WTC11 (cell line): ENCODE data around the gene ATP2A3. TPM values are rescaled to one million over a fixed set of nuclear protein-coding genes. Genes with fewer than 3 reads are reported as not detected.
"Not testable (repeated sequence)": the region's sequence is repeated elsewhere in the genome, so short reads cannot be mapped to it uniquely, and the experiment has no call there.

ENCODE experiments used
- ATAC-seq: fragments of 200-7000 bp; cut with Tn5 transposase; 2 replicates; pipeline ENCODE4 v1.10.0; 2021; ENCODE audit warnings: mild to moderate bottlenecking, moderate library complexity
- CTCF ChIA-PET: fragments of 300-600 bp; sonication (Branson Sonifier 250); formaldehyde crosslinking; loops from one replicate; lab custom pipeline; 2021; ENCODE audit warnings: antibody characterized with exemption; lab: Charles Lee
- POLR2A ChIA-PET: fragments of 350-600 bp; sonication (Branson Sonifier 250); formaldehyde crosslinking; loops from one replicate; lab custom pipeline; 2021; ENCODE audit warnings: antibody characterized with exemption; lab: Charles Lee
- DNase-seq: peaks from one replicate; pipeline ENCODE4 v3.0.0; 2021; ENCODE audit warnings: low spot score
- H3K27ac Mint-ChIP-seq: 2 replicates; pipeline ENCODE4 v1.8.0; 2021; ENCODE audit warnings: mixed read lengths
- H3K27me3 Mint-ChIP-seq: 2 replicates; pipeline ENCODE4 v1.8.0; 2021; ENCODE audit warnings: low read depth, mild to moderate bottlenecking, moderate library complexity, mixed read lengths
- H3K36me3 Mint-ChIP-seq: 2 replicates; pipeline ENCODE4 v1.8.0; 2021; ENCODE audit warnings: mixed read lengths
- H3K4me1 Mint-ChIP-seq: 2 replicates; pipeline ENCODE4 v1.8.0; 2022; ENCODE audit warnings: mixed read lengths
- H3K4me3 Mint-ChIP-seq: 2 replicates; pipeline ENCODE4 v1.8.0; 2021; ENCODE audit warnings: mild to moderate bottlenecking, moderate library complexity, mixed read lengths
- H3K9me3 Mint-ChIP-seq: 2 replicates; pipeline ENCODE4 v1.8.0; 2021; ENCODE audit warnings: mixed read lengths
- ETV6 ChIP-seq: sonication (generic); formaldehyde crosslinking; IDR thresholded peaks from 2 replicates; pipeline ENCODE4 v1.8.1; 2022; ENCODE audit warnings: mild to moderate bottlenecking, missing genetic modification reagents
- GRHL2 ChIP-seq: fragments of 250-450 bp; sonication (Bioruptor Pico); IDR thresholded peaks from 2 replicates; pipeline ENCODE4 v1.8.0; 2022; ENCODE audit warnings: mild to moderate bottlenecking, moderate library complexity; ENCODE audit not compliant: insufficient replicate concordance, severe bottlenecking
- NR1H2 ChIP-seq: sonication (generic); formaldehyde crosslinking; IDR thresholded peaks from 2 replicates; pipeline ENCODE4 v1.9.0; 2021; ENCODE audit warnings: mild to moderate bottlenecking, moderate library complexity, missing genetic modification reagents
- PREB ChIP-seq: sonication (generic); formaldehyde crosslinking; IDR thresholded peaks from 2 replicates; pipeline ENCODE4 v1.8.1; 2022; ENCODE audit warnings: mild to moderate bottlenecking, missing genetic modification reagents, moderate library complexity, borderline replicate concordance
- SMAD3 ChIP-seq: sonication (generic); formaldehyde crosslinking; IDR thresholded peaks from 2 replicates; pipeline ENCODE4 v1.8.0; 2022; ENCODE audit warnings: missing genetic modification reagents, mild to moderate bottlenecking, borderline replicate concordance
- TEAD4 ChIP-seq: sonication (generic); formaldehyde crosslinking; IDR thresholded peaks from 2 replicates; pipeline ENCODE4 v1.8.0; 2022; ENCODE audit warnings: mild to moderate bottlenecking, missing genetic modification reagents
- TP53 ChIP-seq: sonication (generic); formaldehyde crosslinking; IDR thresholded peaks from 2 replicates; pipeline ENCODE4 v1.8.1; 2023; ENCODE audit warnings: mild to moderate bottlenecking, missing genetic modification reagents
- USF1 ChIP-seq: sonication (generic); formaldehyde crosslinking; IDR thresholded peaks from 2 replicates; pipeline ENCODE4 v1.8.0; 2022; ENCODE audit warnings: mild to moderate bottlenecking, missing genetic modification reagents
- ZNF263 ChIP-seq: sonication (generic); formaldehyde crosslinking; IDR thresholded peaks from 2 replicates; pipeline ENCODE4 v1.8.1; 2022; ENCODE audit warnings: low read depth, mild to moderate bottlenecking, moderate library complexity, missing genetic modification reagents
- ZNF281 ChIP-seq: sonication (generic); formaldehyde crosslinking; IDR thresholded peaks from 2 replicates; pipeline ENCODE4 v1.8.0; 2023; ENCODE audit warnings: mild to moderate bottlenecking, missing genetic modification reagents
- ZNF512 ChIP-seq: sonication (generic); formaldehyde crosslinking; IDR thresholded peaks from 2 replicates; pipeline ENCODE4 v1.8.1; 2022; ENCODE audit warnings: missing genetic modification reagents, borderline replicate concordance
- ZNF671 ChIP-seq: fragments of 250-450 bp; sonication (Bioruptor Pico); IDR thresholded peaks from 2 replicates; pipeline ENCODE4 v1.8.0; 2021; ENCODE audit warnings: mild to moderate bottlenecking
- total RNA-seq: library from RNA; stranded (reverse); gene quantifications from 3 replicates; pipeline ENCODE4 v1.2.3, GENCODE V29; 2021
- TF ChIP-seq, protein P1 (sequence below): sonication (generic); formaldehyde crosslinking; IDR thresholded peaks from 2 replicates; pipeline ENCODE4 v1.8.0; 2022; ENCODE audit warnings: mild to moderate bottlenecking, missing genetic modification reagents

Gene ATP2A3
- total RNA-seq, 1 experiment from 2014 or later, result 37.8 TPM

DNA sequence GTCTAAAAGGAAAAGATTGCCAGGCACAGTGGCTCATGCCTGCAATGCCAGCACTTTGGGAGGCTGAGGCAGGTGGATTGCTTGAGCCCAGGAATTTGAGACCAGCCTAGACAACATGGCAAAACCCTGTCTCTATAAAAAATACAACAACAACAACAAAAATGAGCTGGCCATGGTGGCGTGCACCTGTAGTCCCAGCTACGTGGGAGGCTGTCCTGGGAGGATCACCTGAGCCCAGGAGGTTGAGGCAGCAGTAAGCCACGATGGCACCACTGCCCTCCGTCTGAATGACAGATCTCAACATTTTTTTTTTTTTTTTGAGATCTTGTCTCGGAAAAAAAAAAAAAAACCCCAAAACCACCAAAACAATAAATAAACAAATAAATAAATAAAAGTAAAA is 28.1 kb upstream of the ATP2A3 start (continued):
- no peak for TF ChIP-seq SMAD3 (CRISPR knock-in tag)
- TF ChIP-seq, all 79 proteins: peak for 0

DNA sequence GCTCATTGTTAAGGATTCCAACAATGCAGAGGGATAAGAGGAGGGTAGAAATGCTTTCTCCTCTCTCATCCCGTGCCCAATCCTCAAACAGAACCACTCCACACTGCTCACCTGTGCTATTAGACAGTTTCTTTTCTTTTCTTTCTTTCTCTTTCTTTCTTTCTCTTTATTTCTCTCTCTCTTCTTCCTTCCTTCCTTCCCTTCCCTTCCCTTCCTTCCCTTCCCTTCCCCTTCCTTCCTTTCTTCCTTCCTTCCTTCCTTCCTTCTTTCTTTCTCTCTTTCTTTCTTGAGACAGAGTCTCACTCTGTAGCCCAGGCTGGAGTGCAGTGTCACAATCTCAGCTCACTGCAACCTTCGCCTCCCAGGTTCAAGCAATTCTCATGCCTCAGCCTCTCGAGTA is 27.5 kb upstream of the ATP2A3 start:
- H3K27me3 Mint-ChIP-seq, H3K36me3 Mint-ChIP-seq, ATAC-seq, H3K4me3 Mint-ChIP-seq, H3K9me3 Mint-ChIP-seq, DNase-seq, CTCF ChIA-PET, H3K4me1 Mint-ChIP-seq, POLR2A ChIA-PET, H3K27ac Mint-ChIP-seq: not testable (repeated sequence)

- ChIA-PET POLR2A (no interaction called here), CTCF (interaction anchor here (0.7 to 2.0 kb wide), 4 partner anchors 13 to 144 kb away, joined by 3 to 8 read pairs (median 4); partner anchors contain the start of gene NCBP3)
- Mint-ChIP-seq H3K9me3 (peaks cover 8% of the 10 kb centered on the region; the same call in 1 of the 2 replicates), H3K4me3 (no peak overlapping the region), H3K4me1 (peaks cover 15% of the 10 kb centered on the region), H3K27me3 (no peaks in the 10 kb centered on the region), H3K27ac (no peak overlapping the region), H3K36me3 (no peaks in the 10 kb centered on the region)
- no peak for ATAC-seq
- DNase-seq, result no peak
- TF ChIP-seq ETV6 (CRISPR knock-in tag), result no peak
- TF ChIP-seq ZNF671, result no peak
- no peak for TF ChIP-seq GRHL2 (CRISPR knock-in tag)
- TF ChIP-seq TP53 (CRISPR knock-in tag), result no peak
- no peak for TF ChIP-seq ZNF512 (CRISPR knock-in tag)
- no peak for TF ChIP-seq ZNF263 (CRISPR knock-in tag)
- TF ChIP-seq ZNF281 (CRISPR knock-in tag), result no peak
- TF ChIP-seq TEAD4 (CRISPR knock-in tag), result no peak
- TF ChIP-seq NR1H2 (CRISPR knock-in tag), result no peak
- no peak for TF ChIP-seq PREB
Measured at GRCh38 chr17:3990386-3991127, 26.3 kb upstream of the ATP2A3 start.

DNA sequence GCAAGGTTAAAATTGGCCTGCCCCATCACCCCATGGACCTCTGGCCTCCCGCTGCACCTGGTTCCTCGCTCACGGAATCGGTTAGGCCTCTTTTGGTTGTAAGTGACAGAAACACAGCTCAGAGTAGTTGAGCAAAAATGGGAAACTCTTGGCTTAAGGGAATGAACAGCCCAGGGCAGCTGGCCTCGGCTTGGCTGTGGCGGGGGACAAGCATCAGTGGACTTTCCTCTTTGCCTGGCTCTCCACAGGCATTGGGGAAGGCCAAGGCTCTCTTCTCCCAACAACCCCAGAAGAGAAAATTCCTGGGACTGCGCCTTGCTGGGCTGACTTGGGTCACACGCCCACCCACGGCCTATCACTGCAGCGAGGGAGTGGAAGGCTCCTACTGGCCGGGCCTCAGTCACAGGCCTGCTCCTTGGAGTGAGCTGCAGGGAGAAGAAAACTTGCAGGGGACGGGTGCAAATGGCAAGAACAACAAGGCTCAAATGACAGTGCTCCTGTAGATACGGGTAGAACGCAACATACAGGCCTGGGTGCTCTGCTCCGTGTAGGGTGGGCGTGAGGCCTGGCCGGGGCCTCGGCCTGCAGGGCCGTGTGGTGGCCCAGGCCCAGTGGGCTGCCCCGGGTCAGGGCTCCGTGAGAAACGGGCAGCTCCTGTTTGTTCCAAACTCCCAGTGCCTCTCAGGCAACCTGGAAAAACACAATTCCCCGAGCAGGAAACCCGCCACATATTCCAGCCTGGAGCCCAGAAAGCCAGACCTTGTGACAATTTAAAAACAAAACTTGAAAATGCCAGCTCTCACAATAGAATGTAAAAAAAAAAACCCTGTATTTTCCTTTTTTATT is 25.0 kb upstream of the ATP2A3 start:
- H3K27ac Mint-ChIP-seq, result no peak overlapping the region; the same call in 1 of the 2 replicates
- peaks cover 15% of the 10 kb centered on the region for H3K4me1 Mint-ChIP-seq
- no peak overlapping the region for H3K4me3 Mint-ChIP-seq
- CTCF ChIA-PET, result interaction anchor here (0.6 to 2.0 kb wide), 5 partner anchors 15 to 211 kb away, joined by 3 to 8 read pairs (median 3); partner anchors contain the start of gene NCBP3
- DNase-seq (no peak), ATAC-seq (no peak)
- H3K36me3 Mint-ChIP-seq, result no peaks in the 10 kb centered on the region
- H3K9me3 Mint-ChIP-seq, result no peaks in the 10 kb centered on the region
- POLR2A ChIA-PET, result interaction anchor here (0.6 to 0.7 kb wide), 2 partner anchors 19 to 1193 kb away, joined by 3 read pairs; no protein-coding TSS in a partner anchor
- TF ChIP-seq USF1 (CRISPR knock-in tag), result peak; percentile 13; the same call in 1 of the 2 replicates
- TF ChIP-seq, protein P1, sequence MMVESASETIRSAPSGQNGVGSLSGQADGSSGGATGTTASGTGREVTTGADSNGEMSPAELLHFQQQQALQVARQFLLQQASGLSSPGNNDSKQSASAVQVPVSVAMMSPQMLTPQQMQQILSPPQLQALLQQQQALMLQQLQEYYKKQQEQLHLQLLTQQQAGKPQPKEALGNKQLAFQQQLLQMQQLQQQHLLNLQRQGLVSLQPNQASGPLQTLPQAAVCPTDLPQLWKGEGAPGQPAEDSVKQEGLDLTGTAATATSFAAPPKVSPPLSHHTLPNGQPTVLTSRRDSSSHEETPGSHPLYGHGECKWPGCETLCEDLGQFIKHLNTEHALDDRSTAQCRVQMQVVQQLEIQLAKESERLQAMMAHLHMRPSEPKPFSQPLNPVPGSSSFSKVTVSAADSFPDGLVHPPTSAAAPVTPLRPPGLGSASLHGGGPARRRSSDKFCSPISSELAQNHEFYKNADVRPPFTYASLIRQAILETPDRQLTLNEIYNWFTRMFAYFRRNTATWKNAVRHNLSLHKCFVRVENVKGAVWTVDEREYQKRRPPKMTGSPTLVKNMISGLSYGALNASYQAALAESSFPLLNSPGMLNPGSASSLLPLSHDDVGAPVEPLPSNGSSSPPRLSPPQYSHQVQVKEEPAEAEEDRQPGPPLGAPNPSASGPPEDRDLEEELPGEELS (CRISPR knock-in tag), result no peak
- no peaks in the 10 kb centered on the region for H3K27me3 Mint-ChIP-seq
